NCI-H187 (cell line): ENCODE data around the gene SLC44A2.
"Not testable (repeated sequence)": the region's sequence is repeated elsewhere in the genome, so short reads cannot be mapped to it uniquely, and the experiment has no call there.

ENCODE experiments used
- DNase-seq, 2 experiments: peaks; one replicate each; lab custom pipeline; 2025; lab: John Stamatoyannopoulos, UW

SLC44A2 gene

GRCh38 chr19:10651851-10652250 lies 26.5 kb downstream of the SLC44A2 start:
- no peak for DNase-seq

DNA sequence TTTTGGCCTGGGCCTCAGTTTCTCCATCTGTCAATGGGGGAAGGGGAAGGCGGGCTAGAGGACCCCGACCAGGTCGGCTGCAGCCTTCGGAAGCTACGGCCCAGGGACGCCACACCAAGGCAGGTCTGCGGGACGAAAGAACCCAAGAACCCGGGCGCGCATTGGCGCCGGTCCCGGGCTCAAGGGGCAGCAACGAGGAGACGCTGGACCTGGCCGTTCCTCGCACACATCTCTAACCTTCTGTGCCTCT lies 28.1 kb downstream of the SLC44A2 start:
- no peak for DNase-seq

DNA sequence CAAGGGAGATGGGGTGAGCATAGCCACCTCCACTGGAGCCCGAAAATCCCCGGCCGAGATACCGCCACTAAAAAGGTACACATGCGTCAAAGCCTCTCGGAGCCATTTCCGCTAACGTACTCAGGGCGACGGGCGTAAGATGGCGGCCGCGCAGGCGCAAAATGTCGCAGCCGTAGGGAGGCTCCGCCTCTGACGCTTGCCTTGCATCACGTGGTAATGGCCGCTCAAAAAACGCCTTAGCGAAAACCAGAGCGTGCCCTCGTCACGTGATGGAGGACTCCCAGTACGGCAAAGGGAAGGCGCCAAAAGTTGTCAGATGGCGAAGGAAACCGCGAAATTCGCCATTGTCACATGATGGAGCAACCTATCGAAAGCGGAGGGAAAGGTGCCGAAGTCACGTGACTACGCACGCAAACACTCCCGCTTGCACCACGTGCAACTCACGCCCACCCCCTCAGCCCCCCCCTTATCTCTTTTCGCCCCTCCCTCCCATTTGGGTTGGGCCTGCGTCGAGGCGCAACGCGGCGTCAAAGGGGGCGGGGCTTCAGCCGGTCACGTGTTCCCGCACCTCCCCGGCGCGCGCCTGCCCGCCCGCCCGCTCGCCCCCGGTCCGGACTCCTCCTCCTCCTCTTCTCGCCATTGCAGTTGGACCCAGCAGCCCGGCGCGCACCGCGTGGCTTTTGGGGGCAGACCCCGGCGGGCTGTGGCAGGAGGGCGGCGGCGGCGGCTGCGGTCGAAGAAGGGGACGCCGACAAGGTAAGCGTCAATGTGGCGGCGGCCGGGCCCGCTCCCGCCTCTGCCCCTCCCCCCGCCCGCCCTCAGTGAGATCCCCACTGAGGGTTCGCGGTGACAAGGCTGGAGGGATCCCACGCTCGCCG lies 28.6 kb downstream of the SLC44A2 start, which contains the start of gene ILF3:
Gene ILF3, plus strand, starts transcription at position 615 of the 878 bp plus-strand sequence. CDS start 16,260 bp downstream, outside the sequence.
- DNase-seq: peak; percentile 95 to 96

GRCh38 chr19:10654610-10655456 lies 29.5 kb downstream of the SLC44A2 start:
- DNase-seq: no peak

GRCh38 chr19:10655457-10656312 lies 30.3 kb downstream of the SLC44A2 start:
- DNase-seq: peak in 1 of 2 experiments; percentile 8

DNA sequence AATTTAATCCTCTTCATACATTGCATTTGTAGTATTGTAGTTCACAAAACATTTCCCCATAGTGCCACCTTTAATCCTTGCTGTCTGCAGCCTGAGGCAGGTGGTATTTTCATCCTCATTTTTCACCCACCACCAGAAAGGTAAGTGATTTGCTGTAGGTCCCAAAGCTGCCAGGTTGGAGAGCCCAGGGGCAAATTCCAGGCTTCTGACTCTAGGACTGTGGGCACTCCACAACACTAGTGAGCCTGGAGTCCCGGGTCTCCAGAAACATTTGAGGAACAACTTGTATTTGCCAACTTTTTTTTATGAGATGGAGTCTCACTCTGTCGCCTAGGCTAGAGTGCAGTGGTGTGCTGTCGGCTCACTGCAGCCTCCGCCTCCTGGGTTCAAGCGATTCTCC lies 35.0 kb downstream of the SLC44A2 start:
- no peak for DNase-seq

DNA sequence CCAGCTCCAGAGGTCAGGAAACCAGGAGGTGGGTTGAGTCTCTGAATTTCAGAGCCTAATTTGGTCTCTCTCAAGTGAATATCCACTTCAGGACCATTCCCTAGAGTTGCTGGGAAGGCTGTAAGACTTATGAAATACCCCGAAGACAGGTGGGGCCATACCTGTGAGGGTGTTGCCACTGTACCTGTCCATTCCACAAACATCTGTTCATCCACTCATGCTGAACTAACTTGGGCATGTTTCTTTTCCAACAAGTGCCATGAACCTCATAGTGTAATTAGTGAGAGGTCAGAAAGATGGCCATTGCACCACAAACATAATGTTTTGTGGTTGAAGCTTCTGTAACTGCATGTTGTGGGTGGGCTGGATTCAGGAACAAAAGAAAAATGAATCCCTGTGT lies 36.6 kb downstream of the SLC44A2 start:
- DNase-seq: no peak

- no peak for DNase-seq
These were observed 37.3 kb downstream of the SLC44A2 start for GRCh38 chr19:10662384-10663251.

DNA sequence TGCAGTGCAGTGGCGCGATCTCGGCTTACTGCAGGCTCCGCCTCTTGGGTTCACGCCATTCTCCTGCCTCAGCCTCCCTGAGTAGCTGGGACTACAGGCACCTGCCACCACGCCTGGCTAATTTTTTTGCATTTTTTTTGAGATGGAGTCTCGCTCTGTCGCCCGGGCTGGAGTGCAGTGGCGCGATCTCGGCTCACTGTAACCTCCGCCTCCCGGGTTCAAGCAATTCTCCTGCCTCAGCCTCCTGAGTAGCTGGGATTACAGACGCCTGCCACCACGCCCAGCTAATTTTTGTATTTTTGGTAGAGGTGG lies 37.9 kb downstream of the SLC44A2 start:
- not testable (repeated sequence) for DNase-seq

DNA sequence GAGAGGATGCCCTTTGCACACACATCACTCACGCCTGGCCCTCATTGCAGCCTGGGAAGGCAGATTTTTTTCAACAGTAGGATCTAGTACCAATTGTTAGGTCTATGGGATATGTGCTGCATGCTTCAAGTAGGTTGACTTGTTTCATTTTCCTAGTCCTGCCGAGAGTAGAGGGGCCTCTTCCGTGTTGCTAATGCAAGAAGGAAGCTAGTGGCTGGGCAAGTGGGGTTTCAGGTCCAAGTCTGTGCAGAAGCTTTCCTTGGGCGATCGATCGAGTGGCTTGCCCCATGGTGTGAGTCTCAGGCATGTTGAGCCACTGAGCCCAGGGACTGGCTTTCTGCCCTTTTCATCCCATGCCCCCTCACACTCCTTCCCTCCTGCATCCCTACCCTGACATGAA lies 42.5 kb downstream of the SLC44A2 start:
- no peak for DNase-seq

- DNase-seq: no peak
These were observed 43.9 kb downstream of the SLC44A2 start for GRCh38 chr19:10669246-10669645.

DNA sequence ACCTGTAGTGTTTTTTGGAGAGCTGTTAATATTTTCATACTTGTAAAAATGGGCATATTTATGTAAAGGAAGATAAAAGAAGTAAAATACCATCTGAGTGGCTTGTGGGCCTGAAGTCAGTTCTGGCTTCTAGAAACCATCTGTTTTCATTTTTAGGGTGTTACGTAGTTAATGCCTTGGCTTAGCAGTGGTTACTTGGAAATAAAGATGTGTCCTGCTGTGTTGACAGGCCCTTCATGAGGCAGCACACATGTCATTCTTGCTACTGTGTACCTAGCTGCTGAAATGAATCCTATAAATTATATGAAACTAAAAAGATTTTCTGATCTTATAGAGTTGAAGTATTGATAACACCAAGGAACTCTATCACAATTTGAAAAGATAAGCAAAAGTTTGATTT lies 44.8 kb downstream of the SLC44A2 start:
- no peak for DNase-seq

- no peak for DNase-seq
These were observed 45.8 kb downstream of the SLC44A2 start for GRCh38 chr19:10670876-10671804.

GRCh38 chr19:10671922-10672321 lies 46.6 kb downstream of the SLC44A2 start:
- not testable (repeated sequence) for DNase-seq

DNA sequence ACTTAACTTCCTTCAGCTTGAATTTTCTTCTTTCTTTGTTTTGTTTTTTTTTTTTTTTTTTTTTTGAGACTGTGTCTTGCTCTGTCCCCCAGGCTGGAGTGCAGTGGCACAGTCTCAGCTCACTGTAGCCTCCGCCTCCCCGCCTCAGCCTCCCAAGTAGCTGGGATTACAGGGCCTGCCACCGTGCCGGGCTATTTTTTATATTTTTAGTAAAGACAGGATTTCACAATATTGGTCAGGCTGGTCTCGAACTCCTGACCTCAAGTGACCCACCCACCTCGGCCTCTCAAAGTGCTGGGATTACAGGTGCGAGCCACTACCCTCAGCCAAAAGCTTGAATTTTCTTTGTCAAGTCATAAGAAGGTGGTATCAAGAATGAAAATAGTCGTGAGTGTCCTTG lies 49.9 kb downstream of the SLC44A2 start:
- not testable (repeated sequence) for DNase-seq

DNA sequence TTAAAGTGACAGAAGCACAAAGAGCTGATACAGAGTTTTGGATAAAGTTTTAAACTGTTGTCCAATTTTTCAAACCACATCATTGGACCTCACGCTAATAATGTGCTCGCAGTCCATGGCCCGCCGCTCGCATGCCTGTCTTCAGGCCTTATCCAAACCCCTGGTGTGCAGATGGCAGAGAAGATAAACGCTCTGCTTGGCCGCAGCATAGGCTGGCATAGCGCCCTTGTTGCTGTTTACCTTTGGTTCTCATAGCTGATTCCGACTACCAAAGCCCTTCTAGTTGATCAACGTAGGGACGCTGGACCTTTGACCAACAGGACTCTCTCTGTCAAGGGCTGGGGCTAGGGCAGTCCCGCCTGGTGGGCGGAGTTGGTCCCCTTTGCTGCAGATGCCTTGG lies 52.4 kb downstream of the SLC44A2 start:
- no peak for DNase-seq

DNA sequence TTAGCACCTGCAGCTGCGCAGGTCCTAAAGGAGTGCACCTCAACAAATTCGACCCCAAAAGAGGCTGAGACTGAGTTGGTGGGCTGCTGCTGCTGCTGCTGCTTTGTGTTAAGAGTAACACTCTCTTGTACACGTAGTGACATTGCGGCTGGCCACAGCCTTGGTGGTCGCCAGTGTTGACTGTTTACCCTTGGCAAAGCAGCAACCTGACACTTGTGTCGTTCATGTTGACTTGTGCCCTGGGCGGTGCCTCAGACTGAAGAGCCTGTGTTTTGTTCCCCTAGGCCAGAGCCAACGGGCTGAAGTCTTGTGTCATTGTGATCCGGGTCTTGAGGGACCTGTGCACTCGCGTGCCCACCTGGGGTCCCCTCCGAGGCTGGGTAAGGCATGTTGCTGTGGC lies 53.5 kb downstream of the SLC44A2 start:
- no peak for DNase-seq

DNA sequence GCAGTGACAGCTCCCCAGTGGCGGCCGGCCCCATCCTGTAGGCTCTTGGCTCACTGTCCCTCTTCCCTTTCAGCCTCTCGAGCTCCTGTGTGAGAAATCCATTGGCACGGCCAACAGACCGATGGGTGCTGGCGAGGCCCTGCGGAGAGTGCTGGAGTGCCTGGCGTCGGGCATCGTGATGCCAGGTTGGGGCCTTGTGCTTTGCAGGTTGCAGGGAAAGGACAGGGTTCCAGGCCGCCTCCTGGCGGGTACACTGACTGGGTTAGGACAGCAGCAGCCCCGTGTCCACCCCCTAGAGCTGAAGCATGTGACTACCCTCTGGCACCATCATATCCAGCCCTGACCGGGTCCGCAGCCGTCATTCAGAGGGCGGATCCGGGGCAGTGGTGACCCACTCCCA lies 54.4 kb downstream of the SLC44A2 start:
- DNase-seq: no peak

- DNase-seq: no peak
These were observed 55.3 kb downstream of the SLC44A2 start for GRCh38 chr19:10680545-10681135.

GRCh38 chr19:10681658-10682057 lies 56.3 kb downstream of the SLC44A2 start:
- no peak for DNase-seq
